SK-N-DZ (cell line): Measurements from ENCODE around the gene SLC25A24.

Experiments used
- DNase-seq: peaks from one replicate; pipeline ENCODE4 v3.0.0-alpha.2; 2015; ENCODE audit warnings: low spot score

Gene SLC25A24

DNA sequence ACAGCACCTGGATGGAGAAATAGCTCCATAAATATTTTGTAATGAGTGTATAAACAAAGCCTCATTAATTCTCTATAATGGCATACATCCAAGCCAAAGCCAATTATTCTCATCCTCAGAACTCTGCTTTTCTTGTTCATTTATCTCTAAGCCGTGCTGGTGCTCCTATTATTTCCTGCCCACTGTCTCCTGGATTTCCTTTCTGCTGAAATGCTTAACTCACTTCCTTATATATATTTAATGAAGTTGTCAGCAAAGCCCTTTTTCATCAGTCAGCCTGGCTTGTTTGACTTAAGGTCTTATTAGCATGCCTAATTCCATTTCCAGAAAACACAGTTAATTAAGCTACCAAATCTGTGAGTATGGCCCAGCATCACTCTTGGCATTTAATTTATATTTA, 93.4 kb downstream of the SLC25A24 start:
- no peak for DNase-seq

DNA sequence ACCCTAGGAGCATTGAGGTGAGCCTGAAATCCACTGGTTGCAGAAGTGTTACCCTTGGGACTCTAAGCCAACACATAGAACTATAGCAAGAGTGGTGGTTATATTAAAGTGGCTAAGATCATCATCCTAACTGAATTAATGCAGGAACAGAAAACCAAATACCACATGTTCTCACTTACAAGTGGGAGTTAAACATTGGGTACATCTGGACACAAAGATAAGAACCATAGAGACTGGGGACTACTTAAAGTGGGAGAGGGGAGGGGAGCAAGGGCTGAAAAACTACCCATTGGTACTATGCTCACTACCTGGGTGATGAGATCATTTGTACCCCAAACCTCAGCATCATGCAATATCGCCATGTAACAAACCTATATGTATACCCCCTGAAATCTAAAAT, 100.0 kb downstream of the SLC25A24 start:
- DNase-seq, result no peak

DNA sequence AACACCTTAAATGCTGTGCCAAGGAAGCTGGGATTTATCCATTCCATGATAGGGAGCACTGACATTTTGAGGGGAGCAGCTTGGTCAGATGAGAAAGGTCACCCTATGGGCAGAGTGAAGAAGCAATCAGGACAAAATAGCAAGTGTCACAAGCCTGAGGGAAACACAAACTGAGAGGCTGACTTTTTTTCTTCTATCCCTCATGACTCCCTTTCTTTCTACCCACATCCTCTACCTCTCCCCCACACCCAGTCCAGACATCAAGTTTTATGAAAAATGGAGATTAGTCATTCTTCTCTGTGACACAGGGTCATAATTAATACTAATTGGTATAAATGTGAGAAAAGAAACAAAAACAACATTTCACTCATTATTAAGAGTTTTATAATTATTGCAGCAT, 103.1 kb downstream of the SLC25A24 start:
- DNase-seq, result no peak

DNA sequence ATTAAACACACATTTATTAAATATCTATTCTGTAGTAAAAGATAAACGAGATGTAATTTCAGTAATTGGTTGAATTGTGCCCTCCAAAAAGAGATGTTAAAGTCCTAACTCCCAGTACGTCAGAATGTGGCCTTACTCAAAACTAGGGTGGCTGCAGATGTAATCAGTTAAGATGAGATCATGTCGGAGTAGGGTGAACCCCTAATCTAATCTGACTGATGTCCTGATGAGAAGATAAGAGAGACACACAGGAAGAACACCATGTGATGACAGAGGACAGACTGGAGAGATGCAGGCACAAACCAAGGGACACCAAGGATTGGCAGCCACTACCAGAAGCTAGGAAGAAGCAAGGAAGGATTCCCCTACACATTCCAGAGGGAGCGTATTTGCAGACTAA, 104.1 kb downstream of the SLC25A24 start:
- peak; percentile 10 for DNase-seq

DNA sequence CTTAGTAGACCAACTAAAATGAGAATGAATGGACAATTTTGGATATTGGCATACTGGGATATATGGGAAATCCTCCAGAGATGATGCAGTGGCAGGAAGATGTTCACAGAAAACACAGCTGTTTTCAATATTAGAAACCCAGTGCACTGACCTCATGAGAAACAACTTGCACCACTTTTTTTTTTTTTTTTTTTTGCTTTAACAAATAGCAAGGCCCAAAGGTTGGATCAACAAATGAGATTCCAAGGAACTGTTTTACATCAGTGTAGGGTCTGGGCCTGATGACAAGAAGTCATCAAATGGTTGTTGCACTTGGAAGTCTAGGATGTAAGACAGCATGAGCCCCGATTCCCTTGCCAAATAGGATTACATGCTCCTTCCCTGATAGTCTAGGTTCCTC, 110.7 kb downstream of the SLC25A24 start:
- no peak for DNase-seq

DNA sequence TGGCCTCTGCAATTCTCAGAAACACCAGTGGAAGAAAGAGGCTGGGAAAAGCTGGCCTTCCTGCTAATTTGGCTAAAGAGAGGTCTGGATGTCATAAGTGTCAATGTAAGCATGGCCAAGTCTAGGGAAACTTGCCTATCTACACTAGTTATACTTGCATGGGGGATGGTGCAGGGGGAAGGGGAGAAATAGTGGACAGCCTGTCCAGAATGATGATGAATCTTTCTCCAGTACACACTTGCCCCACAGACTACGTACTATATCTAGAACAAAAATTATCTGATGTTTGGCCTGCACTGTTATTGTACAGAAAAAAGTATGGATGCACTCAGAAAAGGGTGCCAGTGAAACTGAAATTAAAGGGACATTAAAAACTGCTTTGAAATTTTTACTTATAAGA, 114.5 kb downstream of the SLC25A24 start:
- DNase-seq, result no peak

DNA sequence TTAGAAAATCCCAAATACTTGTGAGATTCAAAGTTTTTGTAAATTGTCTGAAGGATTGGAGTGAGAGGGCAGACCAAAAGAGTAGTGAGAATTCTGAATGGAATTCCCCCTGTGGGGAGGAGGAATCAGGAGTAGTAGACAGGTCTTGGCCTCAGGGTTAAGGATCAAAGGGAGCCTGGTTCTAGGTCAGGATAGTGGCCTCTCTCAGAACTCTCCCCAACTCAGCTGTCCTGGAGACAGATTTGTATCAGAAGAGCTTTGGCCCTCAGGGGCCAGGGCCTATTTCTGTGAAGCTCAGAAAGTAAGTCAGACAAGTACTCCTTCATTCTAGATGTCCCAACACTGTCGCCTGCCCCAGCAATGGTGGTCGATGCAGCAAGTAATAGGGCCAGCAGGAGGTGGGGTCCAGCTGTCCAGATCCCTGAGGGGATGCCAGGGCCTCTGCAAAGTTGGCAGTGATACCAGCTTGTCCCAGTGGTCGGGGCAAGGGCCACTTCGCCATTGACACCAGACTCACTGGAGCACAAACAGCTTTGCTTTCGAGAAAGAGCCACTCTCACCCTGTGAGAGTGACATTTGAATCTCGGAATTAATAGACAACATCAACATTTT, 115.2 kb downstream of the SLC25A24 start:
- no peak for DNase-seq
